ENCODE data around the gene TMEM72.

TMEM72 gene

DNA sequence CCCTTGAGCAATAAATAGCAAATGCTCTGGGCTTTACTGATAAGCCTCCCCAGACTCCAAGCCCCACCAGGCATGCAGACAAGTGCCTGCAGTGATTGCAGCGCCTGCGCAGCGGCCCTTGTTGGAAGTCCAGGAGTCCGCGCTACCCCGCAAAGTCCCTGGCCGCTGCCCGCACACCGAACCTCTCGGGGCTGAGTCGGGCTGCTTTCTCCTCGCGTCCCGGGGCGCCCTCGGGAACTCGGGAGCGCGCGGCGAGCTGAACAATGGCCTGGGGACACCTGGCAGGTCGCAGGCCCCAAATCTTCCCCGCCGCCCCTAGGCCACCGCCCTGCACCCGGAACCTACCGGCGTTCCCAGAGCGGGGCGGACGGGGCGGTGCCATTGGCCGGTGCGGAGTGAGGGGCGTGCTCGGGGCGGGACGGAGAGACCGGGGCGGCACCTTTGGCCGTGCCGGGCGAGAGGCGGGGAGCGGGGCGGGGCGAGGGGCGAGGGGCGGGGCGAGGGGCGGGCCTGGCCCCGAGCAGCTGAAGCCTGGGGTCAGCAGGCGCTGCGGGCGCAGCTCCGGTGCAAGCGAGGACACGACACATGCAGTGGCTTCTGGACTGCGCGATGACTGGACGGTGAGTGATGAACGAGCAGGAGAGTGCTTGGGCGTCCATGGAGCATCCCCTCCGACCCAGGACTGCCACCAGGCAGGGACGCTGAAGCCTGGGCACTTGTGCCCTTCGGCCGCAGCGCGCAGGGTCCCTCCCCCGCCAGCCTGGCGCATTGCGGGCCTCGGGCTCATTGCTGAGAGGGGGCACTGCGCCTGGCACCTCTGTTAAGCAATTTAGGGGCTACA, 48.3 kb downstream of the TMEM72 start, which contains the start of gene RASSF4:
Gene RASSF4 (plus strand): TSS at position 556 of the 841 bp plus-strand sequence. CDS start 10,401 bp downstream, outside the sequence.
- peak; percentile 98 for ATAC-seq (ENCODE audit: low read depth)

DNA sequence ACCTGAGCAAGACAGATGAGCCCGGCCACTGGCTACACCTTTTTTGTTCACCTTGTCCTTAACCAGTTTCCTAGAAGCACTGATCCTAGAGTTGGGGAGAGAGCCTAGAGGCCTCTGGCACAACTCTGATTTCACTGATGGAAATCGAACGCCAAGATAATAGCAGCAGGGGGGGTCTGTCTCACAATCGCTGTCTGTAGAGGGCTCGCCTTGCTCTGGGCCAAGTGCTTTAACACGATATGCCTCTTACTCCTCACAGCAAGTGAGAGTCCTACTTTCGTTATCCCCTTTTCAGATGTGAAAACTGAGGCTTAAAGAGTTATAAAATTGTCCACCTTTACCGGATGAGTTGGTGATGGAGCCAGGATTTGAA, 48.9 kb downstream of the TMEM72 start:
- no peak for TF ChIP-seq CTCF (IDR thresholded peaks at IDR 0.05; ENCODE audit: poor library complexity, severe bottlenecking)
- H3K4me3 ChIP-seq (ENCODE audit: severe bottlenecking): peak overlapping the region; percentile 79
- no peaks in the 10 kb centered on the region for H3K4me1 ChIP-seq (ENCODE audit: insufficient read depth, poor library complexity, severe bottlenecking)
- DNase-seq (ENCODE audit: low spot score): no peak
- no peaks in the 10 kb centered on the region for H3K27me3 ChIP-seq (ENCODE audit: insufficient read depth, poor library complexity, severe bottlenecking)
- no peak overlapping the region for H3K27ac ChIP-seq (ENCODE audit: poor library complexity, severe bottlenecking)
- H3K36me3 ChIP-seq (ENCODE audit: low read depth): no peaks in the 10 kb centered on the region
- no peak for ATAC-seq (ENCODE audit: low read depth)
- H3K9me3 ChIP-seq (ENCODE audit: severe bottlenecking): no peaks in the 10 kb centered on the region

More for the DNA sequence above, 48.3 kb downstream of the TMEM72 start, which contains the start of gene RASSF4:
- Histone ChIP-seq H3K27me3 (ENCODE audit: insufficient read depth, poor library complexity, severe bottlenecking) (no peaks in the 10 kb centered on the region), H3K4me1 (ENCODE audit: insufficient read depth, poor library complexity, severe bottlenecking) (no peaks in the 10 kb centered on the region), H3K9me3 (ENCODE audit: severe bottlenecking) (no peaks in the 10 kb centered on the region), H3K36me3 (ENCODE audit: low read depth) (no peaks in the 10 kb centered on the region), H3K4me3 (ENCODE audit: severe bottlenecking) (peak within 1 kb of the TSS; percentile 79), H3K27ac (ENCODE audit: poor library complexity, severe bottlenecking) (no peak within 1 kb of the TSS)
- no peak for TF ChIP-seq CTCF (IDR thresholded peaks at IDR 0.05; ENCODE audit: poor library complexity, severe bottlenecking)
- peak; percentile 88 for DNase-seq (ENCODE audit: low spot score)

DNA sequence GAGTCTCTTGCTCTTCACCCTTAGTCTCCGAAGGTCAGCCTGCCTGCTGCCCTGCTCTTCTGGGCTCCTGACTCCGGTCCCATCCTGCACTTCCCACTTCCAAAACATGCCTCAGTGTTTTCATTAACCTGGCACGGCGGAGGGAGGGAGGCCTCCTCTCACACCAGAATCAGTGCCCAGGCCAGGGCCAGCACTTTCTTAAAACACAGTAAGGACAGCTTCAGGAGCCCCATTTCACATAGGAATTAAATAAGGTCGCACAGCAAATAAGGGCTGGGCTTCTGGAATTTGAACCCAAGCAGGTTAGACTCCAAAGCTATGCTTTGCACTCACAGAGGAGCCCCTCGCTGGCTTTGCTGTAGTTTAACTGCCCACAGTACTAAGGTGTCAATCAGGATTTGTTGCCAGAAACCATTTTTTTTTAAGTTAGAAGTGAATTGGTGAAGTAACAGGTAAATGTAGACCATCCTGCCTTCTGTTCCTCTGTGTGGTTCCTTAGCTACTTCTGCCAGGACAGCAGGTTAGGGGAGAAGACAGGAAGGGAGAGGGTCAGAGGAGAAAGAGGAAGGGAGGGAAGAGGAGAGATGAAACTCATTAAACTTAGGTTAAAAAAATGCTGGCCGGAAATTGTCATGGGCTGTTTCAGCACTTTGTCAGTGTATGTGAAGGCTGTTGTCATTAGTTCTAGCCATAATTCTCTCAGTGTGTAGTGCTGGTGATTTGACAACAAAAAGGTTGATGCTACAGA, 49.5 kb downstream of the TMEM72 start:
- no peak for TF ChIP-seq CTCF (IDR thresholded peaks at IDR 0.05; ENCODE audit: poor library complexity, severe bottlenecking)
- DNase-seq (ENCODE audit: low spot score) (no peak), ATAC-seq (ENCODE audit: low read depth) (no peak)
- Histone ChIP-seq H3K4me3 (ENCODE audit: severe bottlenecking) (no peak overlapping the region), H3K9me3 (ENCODE audit: severe bottlenecking) (no peaks in the 10 kb centered on the region), H3K4me1 (ENCODE audit: insufficient read depth, poor library complexity, severe bottlenecking) (no peaks in the 10 kb centered on the region), H3K36me3 (ENCODE audit: low read depth) (no peaks in the 10 kb centered on the region), H3K27me3 (ENCODE audit: insufficient read depth, poor library complexity, severe bottlenecking) (no peaks in the 10 kb centered on the region), H3K27ac (ENCODE audit: poor library complexity, severe bottlenecking) (no peak overlapping the region)

GRCh38 chr10:44961230-44961571, 50.1 kb downstream of the TMEM72 start:
- ATAC-seq (ENCODE audit: low read depth) (no peak), DNase-seq (ENCODE audit: low spot score) (no peak)
- H3K4me3 ChIP-seq (ENCODE audit: severe bottlenecking): no peak overlapping the region

More at GRCh38 chr10:44961230-44961571, 50.1 kb downstream of the TMEM72 start:
- H3K9me3 ChIP-seq (ENCODE audit: severe bottlenecking): no peaks in the 10 kb centered on the region
- H3K4me1 ChIP-seq (ENCODE audit: insufficient read depth, poor library complexity, severe bottlenecking): no peaks in the 10 kb centered on the region
- no peak overlapping the region for H3K27ac ChIP-seq (ENCODE audit: poor library complexity, severe bottlenecking)
- no peak for TF ChIP-seq CTCF (IDR thresholded peaks at IDR 0.05; ENCODE audit: poor library complexity, severe bottlenecking)
- no peaks in the 10 kb centered on the region for H3K27me3 ChIP-seq (ENCODE audit: insufficient read depth, poor library complexity, severe bottlenecking)
- no peaks in the 10 kb centered on the region for H3K36me3 ChIP-seq (ENCODE audit: low read depth)
